ENCODE data around the gene EFR3B. TPM values are rescaled to one million over a fixed set of nuclear protein-coding genes. Genes with fewer than 3 reads are reported as not detected.

The EFR3B gene
- total and polyA plus RNA-seq, 2 of the 4 experiments (the other 2 are of a cell fraction): 0.38 to 0.90 TPM

GRCh38 chr2:25035537-25036220, 6.2 kb upstream of the EFR3B start:
- TF ChIP-seq CEBPB (IDR thresholded peaks at IDR 0.05; ENCODE audit: low read depth, low read length): 0 out of 2 replicates have a peak, but pooled peaks have one; percentile 24
- TF ChIP-seq POLR2A (IDR thresholded peaks at IDR 0.05; ENCODE audit: low read depth, low read length): no peak
- no peak for TF ChIP-seq RFX5 (IDR thresholded peaks at IDR 0.05; ENCODE audit: low read depth, low read length)
- 53% methylated on average over 3 of the region's 12 CpGs; no CpG with 5 or more reads in 1 of the 2 experiments for WGBS, 2 experiments (ENCODE audit: extremely low coverage in 2 of 2, insufficient read length in 1 of 2)
- Histone ChIP-seq H3K36me3 (ENCODE audit: control insufficient read depth, insufficient read depth, low read length) (no peaks in the 10 kb centered on the region), H4K5ac (ENCODE audit: low read depth, low read length) (no peak overlapping the region), H3K4me1 (ENCODE audit: control insufficient read depth, insufficient read depth, low read length) (no peaks in the 10 kb centered on the region), H3K4me2 (ENCODE audit: low read depth, low read length) (no peak overlapping the region), H3K79me1 (ENCODE audit: low read depth in 1 of 2, low read length in 2 of 2) (no peaks in the 10 kb centered on the region), H2BK5ac (ENCODE audit: low read depth, low read length, poor library complexity, severe bottlenecking) (no peak overlapping the region), H2AK5ac (ENCODE audit: low read depth, low read length) (no peak overlapping the region), H3K23ac (ENCODE audit: low read depth, low read length) (no peak overlapping the region), H2BK120ac (ENCODE audit: low read depth, low read length) (no peak overlapping the region), H3K4me3 (ENCODE audit: insufficient read depth, low read depth, low read length) (no peak overlapping the region), H3K18ac (ENCODE audit: low read depth, low read length) (no peak overlapping the region), H3K27me3 (ENCODE audit: control insufficient read depth, insufficient read depth, low read length) (peaks cover 59% of the 10 kb centered on the region), H2BK15ac (ENCODE audit: low read depth, low read length) (no peak overlapping the region), H4K20me1 (ENCODE audit: insufficient read depth, low read length) (no peaks in the 10 kb centered on the region), H3K27ac (ENCODE audit: insufficient read depth, low read length) (no peak overlapping the region), H3K9me3 (ENCODE audit: control insufficient read depth, insufficient read depth, low read length) (peaks cover 4% of the 10 kb centered on the region; the same call in 1 of the 2 replicates), H4K91ac (ENCODE audit: insufficient read depth, low read depth, low read length) (no peak overlapping the region), H3K14ac (replicated peaks; ENCODE audit: low read depth, low read length) (no peak overlapping the region), H3K9ac (ENCODE audit: low read depth, low read length) (no peak overlapping the region), H2BK20ac (ENCODE audit: low read depth, low read length) (no peak overlapping the region), H2AK9ac (replicated peaks; ENCODE audit: low read depth, low read length, poor library complexity) (peak overlapping the region; percentile 13), H3K9me1 (ENCODE audit: insufficient read depth, low read length) (0 out of 2 replicates have a peak, but pooled peaks cover 3% of the 10 kb centered on the region), H3K56ac (ENCODE audit: extremely low read depth, insufficient read depth, low read length) (no peak overlapping the region), H4K8ac (ENCODE audit: low read depth in 2 of 2, low read length in 2 of 2) (no peak overlapping the region), H3K4ac (ENCODE audit: low read depth, low read length) (no peak overlapping the region), H2AFZ (replicated peaks; ENCODE audit: low read length, poor library complexity) (no peak overlapping the region)
- ChIA-PET POLR2A (ENCODE audit: unreplicated experiment) (no interaction called here), CTCF (no interaction called here)
- ATAC-seq (ENCODE audit: low read depth) (no peak), DNase-seq (no peak)
- BruUV-seq (replicated peaks): no TSS peak
- intact Hi-C loops (cut with micrococcal nuclease) (no loop called here), dilution Hi-C loops (cut with HindIII; ENCODE audit: low sequenced_read_pairs, unreplicated experiment) (no loop called here), in situ Hi-C loops (cut with MboI; ENCODE audit: low sequenced_read_pairs) (no loop called here)

All from IMR-90 (cell line).